AG10803 (cell line): ENCODE results near the gene LSM4.
"Not testable (repeated sequence)": the region's sequence is repeated elsewhere in the genome, so short reads cannot be mapped to it uniquely, and the experiment has no call there.

ENCODE experiments used
- DNase-seq: peaks from one replicate; pipeline ENCODE4 v3.0.0; 2010; ENCODE audit warnings: low read depth
- H3K4me3 ChIP-seq: 2 replicates; pipeline ENCODE4 v1.5.1; 2011; ENCODE audit warnings: mild to moderate bottlenecking, low read length, control low read depth
- TF ChIP-seq, protein P1 (sequence below): conservative IDR thresholded peaks from 2 replicates; pipeline ENCODE4 v1.5.1; 2011; ENCODE audit warnings: mild to moderate bottlenecking, low read length, control low read depth, inconsistent platforms

The LSM4 gene

DNA sequence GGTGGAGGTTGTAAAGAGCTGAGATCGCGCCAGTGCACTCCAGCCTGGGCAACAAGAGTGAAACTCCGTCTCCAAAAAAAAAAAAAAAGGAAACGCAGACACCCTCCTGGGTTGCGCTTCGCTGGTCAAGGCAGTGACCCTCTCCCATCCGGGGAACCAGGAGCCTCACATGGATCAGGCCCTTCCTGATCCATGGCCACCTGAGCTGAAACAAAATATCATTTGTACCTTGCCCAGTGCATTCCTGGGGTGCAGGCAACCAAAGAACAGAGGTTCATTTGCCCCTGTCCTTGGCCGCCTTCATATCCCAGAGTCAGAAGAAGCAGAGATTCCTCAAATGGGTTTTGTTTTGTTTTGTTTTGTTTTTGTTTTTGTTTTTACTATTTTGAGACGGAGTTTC is 8.0 kb upstream of the LSM4 start:
- no peak overlapping the region for H3K4me3 ChIP-seq
- TF ChIP-seq, protein P1, sequence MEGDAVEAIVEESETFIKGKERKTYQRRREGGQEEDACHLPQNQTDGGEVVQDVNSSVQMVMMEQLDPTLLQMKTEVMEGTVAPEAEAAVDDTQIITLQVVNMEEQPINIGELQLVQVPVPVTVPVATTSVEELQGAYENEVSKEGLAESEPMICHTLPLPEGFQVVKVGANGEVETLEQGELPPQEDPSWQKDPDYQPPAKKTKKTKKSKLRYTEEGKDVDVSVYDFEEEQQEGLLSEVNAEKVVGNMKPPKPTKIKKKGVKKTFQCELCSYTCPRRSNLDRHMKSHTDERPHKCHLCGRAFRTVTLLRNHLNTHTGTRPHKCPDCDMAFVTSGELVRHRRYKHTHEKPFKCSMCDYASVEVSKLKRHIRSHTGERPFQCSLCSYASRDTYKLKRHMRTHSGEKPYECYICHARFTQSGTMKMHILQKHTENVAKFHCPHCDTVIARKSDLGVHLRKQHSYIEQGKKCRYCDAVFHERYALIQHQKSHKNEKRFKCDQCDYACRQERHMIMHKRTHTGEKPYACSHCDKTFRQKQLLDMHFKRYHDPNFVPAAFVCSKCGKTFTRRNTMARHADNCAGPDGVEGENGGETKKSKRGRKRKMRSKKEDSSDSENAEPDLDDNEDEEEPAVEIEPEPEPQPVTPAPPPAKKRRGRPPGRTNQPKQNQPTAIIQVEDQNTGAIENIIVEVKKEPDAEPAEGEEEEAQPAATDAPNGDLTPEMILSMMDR, result no peak
- no peak for DNase-seq

DNA sequence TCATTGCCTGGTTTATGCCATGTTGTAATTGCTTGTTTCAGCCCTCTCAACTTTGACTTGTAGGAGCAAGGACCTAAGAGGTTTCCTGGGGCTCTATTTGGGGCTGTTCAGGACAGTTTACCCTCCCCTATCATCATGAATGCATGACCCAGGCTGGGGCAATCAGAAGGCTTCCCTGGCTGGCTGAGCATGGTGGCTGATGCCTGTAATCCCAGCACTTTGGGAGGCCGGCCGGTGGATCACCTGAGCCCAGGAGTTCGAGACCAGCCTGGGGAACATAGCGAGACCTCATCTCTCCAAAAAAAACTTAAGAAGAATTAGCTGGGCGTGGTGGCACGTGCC is 6.1 kb upstream of the LSM4 start:
- peak overlapping the region; percentile 53 for H3K4me3 ChIP-seq
- TF ChIP-seq, protein P1, result no peak
- no peak for DNase-seq

DNA sequence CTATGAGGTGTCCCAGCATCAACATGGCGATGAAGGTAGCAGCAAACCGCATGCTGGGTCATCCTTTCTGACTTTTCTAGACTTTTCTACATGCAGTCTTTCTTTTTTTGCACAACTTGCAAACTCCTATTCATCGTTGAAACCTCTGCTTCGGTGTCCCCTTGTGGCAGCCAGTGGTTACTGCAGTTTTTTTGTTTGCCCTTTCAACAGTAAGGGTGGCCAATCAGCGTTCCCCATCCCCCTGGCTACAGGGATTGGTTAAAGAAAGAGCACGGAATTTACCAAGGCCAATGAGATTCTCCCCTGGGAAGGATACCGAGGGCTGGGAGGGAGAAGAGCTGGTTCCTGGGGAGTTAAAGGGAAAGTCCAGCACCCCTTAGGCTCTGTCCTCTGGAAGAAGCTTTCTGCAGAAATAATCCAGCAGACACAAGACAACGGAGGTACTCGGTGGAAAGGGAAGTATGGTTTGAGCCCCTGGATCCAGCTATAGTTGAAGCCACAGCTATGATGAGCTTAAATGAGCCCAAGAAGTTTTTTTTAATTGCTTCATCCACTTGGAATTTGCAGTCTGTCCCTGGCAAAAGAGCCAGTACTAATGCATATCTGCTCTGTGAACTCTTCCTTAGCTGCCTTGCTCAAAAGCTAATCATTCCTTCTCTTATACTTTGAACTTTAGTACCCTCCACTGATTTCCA is 5.6 kb upstream of the LSM4 start:
- DNase-seq, result peak; percentile 97
- H3K4me3 ChIP-seq, result peak overlapping the region; percentile 53
- TF ChIP-seq, protein P1, result peak; percentile 94

DNA sequence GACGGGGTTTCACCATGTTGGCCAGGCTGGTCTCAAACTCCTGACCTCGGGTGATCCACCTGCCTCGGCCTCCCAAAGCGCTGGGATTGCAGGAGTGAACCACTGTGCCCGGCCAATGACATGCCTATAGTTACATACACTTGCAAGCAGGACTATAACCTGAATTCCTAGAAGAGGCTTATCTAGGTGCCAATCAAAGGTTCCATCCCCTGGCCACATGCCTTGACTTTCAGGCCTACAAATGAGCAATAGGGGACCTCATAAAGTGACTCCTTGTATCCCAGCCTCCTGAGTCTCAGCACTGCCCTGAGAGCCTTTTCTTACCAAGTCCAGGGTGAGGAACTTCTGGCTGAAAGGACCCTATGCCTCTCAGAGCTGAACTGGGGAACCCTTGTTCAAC is 3.9 kb upstream of the LSM4 start:
- TF ChIP-seq, protein P1, result no peak
- no peak for DNase-seq

DNA sequence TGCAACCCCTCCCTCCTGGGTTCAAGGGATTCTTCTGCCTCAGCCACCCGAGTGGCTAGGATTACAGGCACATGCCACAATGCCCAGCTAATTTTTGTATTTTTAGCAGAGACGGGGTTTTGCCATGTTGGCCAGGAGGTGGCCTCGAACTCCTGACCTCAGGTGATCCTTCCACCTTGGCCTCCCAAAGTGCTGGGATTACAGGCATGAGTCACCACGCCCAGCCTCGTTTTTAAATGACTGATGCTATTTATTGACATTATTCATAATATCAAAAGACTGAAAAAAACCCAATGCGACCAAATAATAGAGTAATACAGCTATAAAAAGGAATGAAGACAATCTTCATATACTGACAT is 1.5 kb upstream of the LSM4 start:
- not testable (repeated sequence) for H3K4me3 ChIP-seq, DNase-seq

More for the DNA sequence above, 3.9 kb upstream of the LSM4 start:
- no peak overlapping the region for H3K4me3 ChIP-seq

DNA sequence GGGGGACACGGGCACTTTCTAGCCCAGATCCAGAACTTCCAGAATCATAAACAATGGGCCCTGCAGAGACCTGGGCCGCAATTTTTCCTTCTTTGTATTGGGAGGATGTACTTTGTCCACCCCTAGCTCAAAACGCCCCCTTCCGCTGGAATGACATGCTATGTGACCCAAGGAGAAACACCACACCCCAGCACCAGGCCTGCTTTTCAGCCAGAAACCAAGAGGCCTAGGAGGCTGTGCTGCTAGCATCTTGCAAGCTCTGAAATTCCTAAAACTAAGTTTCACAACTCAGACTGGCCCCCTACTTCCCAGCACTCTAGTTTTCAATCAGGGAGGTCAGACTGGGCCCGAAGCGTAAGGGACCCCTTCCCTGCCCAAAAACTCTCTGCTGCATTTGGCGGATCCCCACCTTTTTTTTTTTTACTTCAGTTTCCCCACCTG is 538 bp downstream of the LSM4 start:
- DNase-seq, result peak; percentile 59
- peak overlapping the region; percentile 82 for H3K4me3 ChIP-seq
- TF ChIP-seq, protein P1, result peak; percentile 45

DNA sequence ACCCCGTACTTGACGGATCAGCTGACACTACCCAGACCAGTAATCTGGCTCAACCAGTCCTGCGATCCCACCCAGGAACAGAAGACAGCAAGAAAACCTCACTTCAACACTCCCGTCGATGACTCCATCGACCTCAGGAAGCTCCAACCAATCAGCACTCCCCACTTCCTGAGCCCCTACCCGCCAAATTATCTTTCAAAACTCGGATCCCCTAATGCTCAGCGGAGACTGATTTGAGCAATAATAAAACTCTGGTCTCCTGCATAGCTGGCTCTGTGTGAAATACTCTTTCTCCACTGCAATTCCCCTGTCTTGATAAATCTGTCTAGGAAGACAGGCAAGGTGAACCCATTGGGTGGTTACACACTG is 1.2 kb downstream of the LSM4 start:
- TF ChIP-seq, protein P1, result no peak
- no peak for DNase-seq
- H3K4me3 ChIP-seq, result peak overlapping the region; percentile 82
